ENCODE data around the gene BRINP2.
"Not testable (repeated sequence)": the region's sequence is repeated elsewhere in the genome, so short reads cannot be mapped to it uniquely, and the experiment has no call there.

Gene BRINP2

GRCh38 chr1:177310326-177310725, 139.6 kb downstream of the BRINP2 start:
- DNase-seq: peak in 33 of 56 donors; percentile 21 to 87 (median 51)

GRCh38 chr1:177311111-177311510, 140.4 kb downstream of the BRINP2 start:
- DNase-seq: peak in 8 of 56 donors; percentile 10 to 37 (median 14)

GRCh38 chr1:177311586-177311985, 140.8 kb downstream of the BRINP2 start:
- no peak for DNase-seq

- no peak for DNase-seq
These were observed 144.5 kb downstream of the BRINP2 start for GRCh38 chr1:177315261-177315660.

- DNase-seq: no peak
These were observed 145.0 kb downstream of the BRINP2 start for GRCh38 chr1:177315761-177316160.

GRCh38 chr1:177321434-177321833, 150.7 kb downstream of the BRINP2 start:
- not testable (repeated sequence) for DNase-seq

GRCh38 chr1:177328251-177328650, 157.5 kb downstream of the BRINP2 start:
- no peak for DNase-seq

- DNase-seq: no peak
These were observed 159.1 kb downstream of the BRINP2 start for GRCh38 chr1:177329871-177330270.

Measured in amygdala (tissue), 56 donors.